Measurements from ENCODE around the gene CMIP.

DNA sequence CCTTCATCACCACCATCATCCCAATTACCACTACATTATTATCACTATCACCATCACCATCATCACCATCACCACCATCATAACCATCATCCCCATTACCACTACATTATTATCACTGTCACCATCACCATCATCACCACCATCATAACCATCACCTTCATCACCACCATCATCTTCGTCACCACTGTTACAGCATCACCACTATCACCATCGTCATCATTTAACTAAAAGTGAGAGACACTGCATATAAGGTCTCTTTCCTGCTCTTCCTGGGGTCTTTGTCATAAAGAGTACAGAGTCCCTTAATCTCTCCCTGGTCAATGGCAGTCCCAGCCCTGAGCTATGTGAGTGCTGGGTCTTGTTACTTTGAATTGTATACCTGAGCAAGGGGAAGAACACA is 133.5 kb downstream of the CMIP start:
- TF ChIP-seq CTCF (IDR thresholded peaks at IDR 0.05) (no peak), POLR2A (IDR thresholded peaks at IDR 0.05) (no peak)

Measured in thyroid gland (tissue), 4 donors.